ENCODE results near the gene ACAD8.

ACAD8 gene

GRCh38 chr11:134226806-134227325 is 26.5 kb upstream of the ACAD8 start:
- Histone ChIP-seq H3K4me1 (ENCODE audit: control insufficient read depth, insufficient read depth, low read length) (no peaks in the 10 kb centered on the region; the same call in 1 of the 2 replicates), H3K4me3 (ENCODE audit: low read length) (no peak overlapping the region)
- no CpG with 5 or more reads among the region's 5 CpGs for WGBS (ENCODE audit: insufficient coverage, insufficient read length)

GRCh38 chr11:134228625-134229024 is 24.7 kb upstream of the ACAD8 start:
- H3K4me1 ChIP-seq (ENCODE audit: control insufficient read depth, insufficient read depth, low read length) = no peaks in the 10 kb centered on the region
- no peak for DNase-seq (ENCODE audit: low read depth, low spot score)
- H3K27me3 ChIP-seq (ENCODE audit: control insufficient read depth, insufficient read depth, low read length) = no peaks in the 10 kb centered on the region
- no CpG with 5 or more reads among the region's 6 CpGs for WGBS (ENCODE audit: insufficient coverage, insufficient read length)
- no peak overlapping the region for H3K4me3 ChIP-seq (ENCODE audit: low read length)
- no peak overlapping the region for H3K27ac ChIP-seq (ENCODE audit: low read length)
- H3K36me3 ChIP-seq (ENCODE audit: control insufficient read depth, insufficient read depth, low read length) = no peaks in the 10 kb centered on the region
- no peaks in the 10 kb centered on the region for H3K9me3 ChIP-seq (ENCODE audit: control insufficient read depth, insufficient read depth, low read length)

More at GRCh38 chr11:134226806-134227325, 26.5 kb upstream of the ACAD8 start:
- no peak for DNase-seq (ENCODE audit: low read depth, low spot score)
- no peak overlapping the region for H3K27ac ChIP-seq (ENCODE audit: low read length)
- no peaks in the 10 kb centered on the region for H3K9me3 ChIP-seq (ENCODE audit: control insufficient read depth, insufficient read depth, low read length)
- H3K27me3 ChIP-seq (ENCODE audit: control insufficient read depth, insufficient read depth, low read length) = no peaks in the 10 kb centered on the region
- no peaks in the 10 kb centered on the region for H3K36me3 ChIP-seq (ENCODE audit: control insufficient read depth, insufficient read depth, low read length)

GRCh38 chr11:134229126-134229790 is 24.1 kb upstream of the ACAD8 start:
- Histone ChIP-seq H3K9me3 (ENCODE audit: control insufficient read depth, insufficient read depth, low read length) (no peaks in the 10 kb centered on the region), H3K36me3 (ENCODE audit: control insufficient read depth, insufficient read depth, low read length) (no peaks in the 10 kb centered on the region), H3K4me3 (ENCODE audit: low read length) (no peak overlapping the region), H3K4me1 (ENCODE audit: control insufficient read depth, insufficient read depth, low read length) (no peaks in the 10 kb centered on the region), H3K27ac (ENCODE audit: low read length) (no peak overlapping the region), H3K27me3 (ENCODE audit: control insufficient read depth, insufficient read depth, low read length) (no peaks in the 10 kb centered on the region)
- WGBS (ENCODE audit: insufficient coverage, insufficient read length) = no CpG with 5 or more reads among the region's 6 CpGs
- no peak for DNase-seq (ENCODE audit: low read depth, low spot score)

- Histone ChIP-seq H3K27ac (ENCODE audit: low read length) (no peak overlapping the region), H3K36me3 (ENCODE audit: control insufficient read depth, insufficient read depth, low read length) (no peaks in the 10 kb centered on the region), H3K4me1 (ENCODE audit: control insufficient read depth, insufficient read depth, low read length) (no peaks in the 10 kb centered on the region), H3K9me3 (ENCODE audit: control insufficient read depth, insufficient read depth, low read length) (no peaks in the 10 kb centered on the region), H3K4me3 (ENCODE audit: low read length) (no peak overlapping the region), H3K27me3 (ENCODE audit: control insufficient read depth, insufficient read depth, low read length) (no peaks in the 10 kb centered on the region)
- no CpG with 5 or more reads among the region's 4 CpGs for WGBS (ENCODE audit: insufficient coverage, insufficient read length)
- DNase-seq (ENCODE audit: low read depth, low spot score) = no peak
These were observed 23.0 kb upstream of the ACAD8 start for GRCh38 chr11:134230339-134230738.

- H3K4me1 ChIP-seq (ENCODE audit: control insufficient read depth, insufficient read depth, low read length) = no peaks in the 10 kb centered on the region
- no peaks in the 10 kb centered on the region for H3K27me3 ChIP-seq (ENCODE audit: control insufficient read depth, insufficient read depth, low read length)
- no CpG with 5 or more reads among the region's 10 CpGs for WGBS (ENCODE audit: insufficient coverage, insufficient read length)
- no peak overlapping the region for H3K4me3 ChIP-seq (ENCODE audit: low read length)
- H3K9me3 ChIP-seq (ENCODE audit: control insufficient read depth, insufficient read depth, low read length) = no peaks in the 10 kb centered on the region
- no peak overlapping the region for H3K27ac ChIP-seq (ENCODE audit: low read length)
- no peaks in the 10 kb centered on the region for H3K36me3 ChIP-seq (ENCODE audit: control insufficient read depth, insufficient read depth, low read length)
- DNase-seq (ENCODE audit: low read depth, low spot score) = no peak
These were observed 21.3 kb upstream of the ACAD8 start for GRCh38 chr11:134231958-134232659.

- no peaks in the 10 kb centered on the region for H3K9me3 ChIP-seq (ENCODE audit: control insufficient read depth, insufficient read depth, low read length)
- no peak for DNase-seq (ENCODE audit: low read depth, low spot score)
- no peaks in the 10 kb centered on the region for H3K36me3 ChIP-seq (ENCODE audit: control insufficient read depth, insufficient read depth, low read length)
- no peak overlapping the region for H3K4me3 ChIP-seq (ENCODE audit: low read length)
- WGBS (ENCODE audit: insufficient coverage, insufficient read length) = no CpG with 5 or more reads among the region's 4 CpGs
- H3K4me1 ChIP-seq (ENCODE audit: control insufficient read depth, insufficient read depth, low read length) = no peaks in the 10 kb centered on the region
- no peak overlapping the region for H3K27ac ChIP-seq (ENCODE audit: low read length)
- no peaks in the 10 kb centered on the region for H3K27me3 ChIP-seq (ENCODE audit: control insufficient read depth, insufficient read depth, low read length)
These were observed 19.6 kb upstream of the ACAD8 start for GRCh38 chr11:134233729-134234179.

GRCh38 chr11:134235399-134235798 is 18.0 kb upstream of the ACAD8 start:
- Histone ChIP-seq H3K36me3 (ENCODE audit: control insufficient read depth, insufficient read depth, low read length) (no peaks in the 10 kb centered on the region), H3K27me3 (ENCODE audit: control insufficient read depth, insufficient read depth, low read length) (no peaks in the 10 kb centered on the region), H3K9me3 (ENCODE audit: control insufficient read depth, insufficient read depth, low read length) (no peaks in the 10 kb centered on the region), H3K27ac (ENCODE audit: low read length) (no peak overlapping the region), H3K4me3 (ENCODE audit: low read length) (no peak overlapping the region), H3K4me1 (ENCODE audit: control insufficient read depth, insufficient read depth, low read length) (no peaks in the 10 kb centered on the region)
- no CpG with 5 or more reads among the region's 3 CpGs for WGBS (ENCODE audit: insufficient coverage, insufficient read length)
- no peak for DNase-seq (ENCODE audit: low read depth, low spot score)

GRCh38 chr11:134236834-134237556 is 16.4 kb upstream of the ACAD8 start:
- 100% methylated on average over 1 of the region's 7 CpGs for WGBS (ENCODE audit: insufficient coverage, insufficient read length)
- Histone ChIP-seq H3K4me1 (ENCODE audit: control insufficient read depth, insufficient read depth, low read length) (no peaks in the 10 kb centered on the region), H3K4me3 (ENCODE audit: low read length) (no peak overlapping the region), H3K27me3 (ENCODE audit: control insufficient read depth, insufficient read depth, low read length) (no peaks in the 10 kb centered on the region), H3K27ac (ENCODE audit: low read length) (no peak overlapping the region), H3K36me3 (ENCODE audit: control insufficient read depth, insufficient read depth, low read length) (0 out of 2 replicates have a peak, but pooled peaks cover 2% of the 10 kb centered on the region), H3K9me3 (ENCODE audit: control insufficient read depth, insufficient read depth, low read length) (no peaks in the 10 kb centered on the region)
- no peak for DNase-seq (ENCODE audit: low read depth, low spot score)

GRCh38 chr11:134237557-134237922 is 15.8 kb upstream of the ACAD8 start:
- no peak overlapping the region for H3K27ac ChIP-seq (ENCODE audit: low read length)
- no peak for DNase-seq (ENCODE audit: low read depth, low spot score)
- no peaks in the 10 kb centered on the region for H3K4me1 ChIP-seq (ENCODE audit: control insufficient read depth, insufficient read depth, low read length)
- H3K36me3 ChIP-seq (ENCODE audit: control insufficient read depth, insufficient read depth, low read length) = 0 out of 2 replicates have a peak, but pooled peaks cover 2% of the 10 kb centered on the region
- no peaks in the 10 kb centered on the region for H3K9me3 ChIP-seq (ENCODE audit: control insufficient read depth, insufficient read depth, low read length)
- no peak overlapping the region for H3K4me3 ChIP-seq (ENCODE audit: low read length)
- no peaks in the 10 kb centered on the region for H3K27me3 ChIP-seq (ENCODE audit: control insufficient read depth, insufficient read depth, low read length)
- no CpG with 5 or more reads among the region's 11 CpGs for WGBS (ENCODE audit: insufficient coverage, insufficient read length)

- 0 out of 2 replicates have a peak, but pooled peaks cover 2% of the 10 kb centered on the region for H3K36me3 ChIP-seq (ENCODE audit: control insufficient read depth, insufficient read depth, low read length)
- no peaks in the 10 kb centered on the region for H3K9me3 ChIP-seq (ENCODE audit: control insufficient read depth, insufficient read depth, low read length)
- DNase-seq (ENCODE audit: low read depth, low spot score) = no peak
- H3K27ac ChIP-seq (ENCODE audit: low read length) = no peak overlapping the region
- H3K27me3 ChIP-seq (ENCODE audit: control insufficient read depth, insufficient read depth, low read length) = no peaks in the 10 kb centered on the region
- H3K4me3 ChIP-seq (ENCODE audit: low read length) = no peak overlapping the region
- H3K4me1 ChIP-seq (ENCODE audit: control insufficient read depth, insufficient read depth, low read length) = no peaks in the 10 kb centered on the region
- no CpG with 5 or more reads among the region's 5 CpGs for WGBS (ENCODE audit: insufficient coverage, insufficient read length)
These were observed 14.4 kb upstream of the ACAD8 start for GRCh38 chr11:134238956-134239355.
